ENCODE results near the gene PAPOLA.

- TF ChIP-seq CTCF (IDR thresholded peaks at IDR 0.05): no peak
- TF ChIP-seq POLR2A (IDR thresholded peaks at IDR 0.05): no peak
Measured at GRCh38 chr14:96466918-96467317, 35.3 kb upstream of the PAPOLA start.
